Cerebellar nuclear complex (tissue), 1 donor: ENCODE measurements around the gene SPSB3.

Source experiments
- DNase-seq, 2 experiments: peaks; one replicate each; lab custom pipeline; 2025; lab: John Stamatoyannopoulos, UW

The SPSB3 gene

GRCh38 chr16:1743376-1744337 lies 38.7 kb downstream of the SPSB3 start:
- DNase-seq = no peak

DNA sequence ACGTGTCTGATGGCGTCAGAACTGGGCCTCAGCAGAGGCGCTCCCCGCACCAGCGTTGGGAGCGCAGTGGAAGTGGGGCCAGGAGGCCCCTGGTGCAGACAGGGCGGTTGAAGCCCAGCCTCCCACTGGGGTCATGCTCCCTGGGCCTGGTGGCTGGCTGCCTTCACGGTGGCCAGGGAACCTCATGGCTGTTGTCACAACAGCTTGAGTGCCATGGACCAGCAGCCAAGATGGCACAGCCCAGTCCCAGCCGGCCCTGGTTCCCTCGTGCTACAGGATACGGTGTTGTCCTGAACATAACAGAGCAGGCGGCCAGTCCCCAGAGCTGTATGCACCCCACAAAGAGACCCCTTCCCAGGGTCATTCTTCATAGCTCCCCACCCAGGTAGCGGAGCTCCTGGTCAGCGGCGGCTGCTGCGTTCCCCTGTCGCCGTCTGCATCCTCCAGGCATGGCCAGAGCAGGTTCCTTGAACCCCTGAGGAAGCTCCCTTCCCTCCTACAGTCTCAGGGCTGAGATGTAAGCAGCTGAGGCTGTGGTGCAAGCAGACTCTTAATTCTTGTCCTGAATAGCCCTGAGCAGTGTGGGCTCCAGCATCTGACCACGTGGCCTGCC lies 40.7 kb downstream of the SPSB3 start:
- peak in 1 of 2 experiments; percentile 13 for DNase-seq

DNA sequence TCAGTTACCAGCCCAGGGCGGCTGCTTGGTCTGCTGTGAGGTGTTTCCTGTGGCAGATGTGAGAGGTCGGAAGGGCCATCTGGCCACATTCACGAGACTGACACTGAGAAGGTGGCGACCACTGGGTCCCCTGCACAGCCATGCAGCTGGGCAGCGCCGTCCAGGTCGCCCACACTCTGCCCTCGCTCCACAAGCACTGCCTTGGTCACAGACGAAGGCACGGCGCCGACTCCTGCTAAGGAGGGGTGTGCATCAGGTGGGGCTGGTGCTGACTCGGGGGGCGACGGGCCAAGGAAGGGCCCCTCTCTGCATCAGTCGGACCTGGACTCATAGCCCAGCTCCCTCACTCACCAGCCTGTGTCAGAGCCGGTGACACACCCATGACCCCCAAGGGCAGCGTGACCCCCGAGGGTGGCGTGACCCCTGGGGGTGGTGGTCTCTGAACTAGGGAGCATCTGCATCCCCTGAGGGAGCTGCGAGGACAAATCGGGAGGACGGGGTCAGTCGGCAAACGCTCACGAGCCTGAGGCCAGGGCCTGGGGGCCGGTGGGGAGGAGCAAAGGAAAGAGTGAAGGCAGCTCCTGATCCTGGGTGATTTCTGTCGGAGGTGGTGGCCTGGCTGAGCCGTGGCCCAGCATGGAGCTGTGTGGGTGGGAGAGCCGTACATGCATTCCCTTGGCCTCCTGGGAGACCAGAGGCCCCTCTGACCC lies 41.4 kb downstream of the SPSB3 start:
- DNase-seq = no peak

DNA sequence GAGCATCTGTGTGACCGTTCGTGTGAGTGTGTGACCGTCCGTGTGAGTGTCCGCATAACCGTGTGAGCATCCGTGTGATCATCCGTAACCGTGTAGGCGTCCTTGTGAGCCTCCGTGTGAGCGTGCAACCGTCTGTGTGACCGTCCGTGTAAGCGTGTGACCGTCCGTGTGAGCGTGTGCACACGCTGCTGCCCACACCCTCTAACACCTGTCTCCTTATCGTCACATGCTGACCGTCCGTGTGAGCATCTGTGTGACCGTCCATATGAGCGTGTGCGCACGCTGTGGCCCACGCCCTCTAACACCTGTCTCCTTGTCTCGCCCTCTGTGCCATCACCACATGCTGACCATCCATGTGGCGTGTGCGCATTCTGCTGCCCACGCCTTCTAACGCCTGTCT lies 42.1 kb downstream of the SPSB3 start:
- DNase-seq = no peak

DNA sequence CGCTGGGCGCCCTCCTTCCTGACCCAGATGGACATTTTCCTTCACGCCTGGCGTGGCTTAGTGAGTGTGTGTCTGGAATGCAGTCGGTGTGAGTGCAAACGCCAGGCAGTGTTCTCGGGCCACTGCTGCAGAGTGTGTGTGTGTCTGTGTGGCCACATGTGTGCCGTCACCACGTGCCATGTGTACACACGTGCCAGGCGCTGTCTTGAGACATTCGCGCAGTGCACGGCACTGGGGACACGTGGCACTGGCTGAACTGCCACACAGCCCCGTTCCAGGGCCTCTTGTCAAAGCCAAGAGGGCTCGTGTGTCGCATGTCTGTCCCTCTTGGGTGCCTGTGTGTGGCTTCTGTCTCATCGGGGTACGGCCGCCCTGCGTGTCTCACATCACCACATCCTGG lies 47.6 kb downstream of the SPSB3 start:
- no peak for DNase-seq

GRCh38 chr16:1734123-1734522 lies 48.2 kb downstream of the SPSB3 start:
- no peak for DNase-seq

GRCh38 chr16:1732551-1732987 lies 49.8 kb downstream of the SPSB3 start:
- DNase-seq = peak; percentile 75 to 94

DNA sequence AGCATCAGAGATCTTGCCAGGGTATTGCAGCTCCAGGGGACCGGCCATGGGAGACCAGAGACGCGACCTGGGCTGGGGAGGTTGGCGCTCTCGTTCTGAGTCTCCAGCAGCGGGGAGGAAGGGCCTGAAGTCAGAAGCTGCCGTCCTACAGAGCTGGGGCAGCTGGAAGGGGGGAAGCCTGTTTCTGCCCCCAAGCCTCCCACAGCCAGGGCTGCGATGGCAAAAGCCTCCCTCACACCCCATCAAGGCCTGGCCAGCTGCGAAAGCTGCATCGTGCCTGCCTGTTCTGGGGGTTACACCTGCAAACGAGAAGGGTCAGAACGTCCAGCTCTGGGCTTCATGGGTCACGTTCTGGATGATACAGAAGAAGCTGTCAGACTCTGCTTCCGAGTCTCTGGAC lies 50.3 kb downstream of the SPSB3 start:
- no peak for DNase-seq

GRCh38 chr16:1731603-1732002 lies 50.8 kb downstream of the SPSB3 start:
- DNase-seq = no peak

- no peak for DNase-seq
Measured at GRCh38 chr16:1731073-1731472, 51.3 kb downstream of the SPSB3 start.

DNA sequence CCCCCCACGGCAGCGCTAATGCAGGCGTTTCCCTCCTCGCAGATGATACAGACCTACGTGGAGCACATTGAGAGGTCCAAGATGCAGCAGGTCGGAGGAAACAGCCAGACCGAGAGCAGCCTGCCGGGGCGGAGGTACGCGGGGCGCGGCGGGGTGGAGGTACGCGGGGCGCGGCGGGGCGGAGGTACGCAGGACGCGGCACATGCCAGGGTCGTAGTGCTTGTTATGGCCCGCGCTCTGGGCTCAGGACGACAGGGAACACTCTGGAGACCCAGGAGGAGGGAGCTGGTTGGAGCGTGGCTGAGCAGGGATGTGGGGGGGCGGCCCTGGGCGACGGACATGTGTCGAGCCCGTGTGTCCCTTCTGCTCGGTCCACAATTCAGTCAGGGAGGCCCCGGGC lies 52.9 kb downstream of the SPSB3 start:
- DNase-seq = no peak

- no peak for DNase-seq
Measured at GRCh38 chr16:1729026-1729425, 53.3 kb downstream of the SPSB3 start.

DNA sequence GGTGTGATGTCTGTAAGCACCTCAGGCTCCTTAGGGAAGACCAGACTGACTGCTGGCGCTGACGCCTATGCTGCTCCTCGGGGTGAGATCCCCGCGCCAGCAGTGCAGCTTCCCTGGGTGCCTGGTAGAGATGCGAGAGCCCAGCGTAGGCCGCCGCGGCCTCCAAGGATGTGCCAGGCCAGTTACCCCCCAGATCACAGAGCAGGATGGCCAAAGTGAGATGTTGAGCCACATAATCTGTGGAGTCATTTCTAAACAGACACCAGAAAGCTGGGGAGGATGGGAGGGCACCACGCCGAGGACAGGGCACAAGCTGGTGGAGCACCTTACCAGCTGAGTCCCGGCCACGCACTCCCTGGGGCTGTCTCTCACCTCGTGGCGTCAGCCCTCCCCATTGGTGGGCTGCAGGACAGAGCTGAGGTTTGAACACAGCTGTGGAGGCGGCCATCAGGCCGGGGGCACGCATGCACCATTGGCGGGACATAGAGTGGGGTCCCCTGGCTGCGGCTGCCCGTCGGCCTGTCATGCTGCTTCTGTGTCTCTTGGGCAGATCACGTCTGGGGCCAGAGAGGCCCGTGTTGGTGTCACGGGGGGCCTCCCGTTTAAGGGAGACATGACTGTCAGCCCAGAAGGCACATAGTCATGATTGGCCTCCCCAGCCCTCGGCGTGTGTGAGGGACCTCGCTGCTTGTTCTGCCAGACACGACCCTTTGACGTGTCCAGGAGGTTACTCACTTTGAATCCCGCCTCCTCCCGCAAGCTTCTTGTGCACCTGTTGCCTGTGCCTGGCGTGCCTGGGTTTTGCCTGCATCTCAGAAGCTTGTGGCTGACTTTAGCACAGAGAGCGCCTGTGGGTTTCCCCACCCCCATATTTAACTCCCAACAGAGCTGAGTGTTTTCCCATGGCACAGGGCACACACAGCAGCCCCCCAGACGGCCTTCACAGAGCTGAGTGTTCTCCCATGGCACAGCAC lies 54.4 kb downstream of the SPSB3 start:
- no peak for DNase-seq
